Measurements from ENCODE around the gene USP3.
"Not testable (repeated sequence)": the region's sequence is repeated elsewhere in the genome, so short reads cannot be mapped to it uniquely, and the experiment has no call there.

The USP3 gene

DNA sequence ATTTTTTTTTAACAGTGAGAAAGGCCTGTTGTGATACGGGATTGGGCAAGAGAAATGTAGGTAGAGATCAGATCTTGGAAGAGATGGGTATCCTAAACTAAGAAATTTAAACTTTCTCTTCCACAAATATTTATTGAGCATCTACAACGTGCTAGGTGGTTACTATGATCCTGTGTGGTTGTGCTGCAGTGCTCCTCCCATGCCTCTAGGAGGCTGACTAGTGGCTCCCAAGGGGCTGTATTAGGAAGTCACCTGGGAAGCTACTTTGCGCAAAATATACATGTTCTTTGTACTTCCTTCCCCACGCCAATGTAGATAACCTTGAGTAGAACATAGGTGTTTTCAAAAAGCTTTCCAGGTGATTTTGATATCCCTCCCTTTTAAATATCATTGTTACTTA, 27.2 kb downstream of the USP3 start:
- H3K27me3 ChIP-seq (ENCODE audit: low read length): no peaks in the 10 kb centered on the region
- no peak overlapping the region for H3K9ac ChIP-seq (ENCODE audit: low read length)
- H4K20me1 ChIP-seq (ENCODE audit: low read depth, low read length): peaks cover 30% of the 10 kb centered on the region
- H3K79me2 ChIP-seq (ENCODE audit: insufficient read depth, low read length): 0 out of 2 replicates have a peak, but pooled peaks cover 4% of the 10 kb centered on the region
- H2AFZ ChIP-seq (ENCODE audit: low read depth, low read length, severe bottlenecking): no peak overlapping the region
- no peaks in the 10 kb centered on the region for H3K36me3 ChIP-seq (ENCODE audit: low read length)
- no peak overlapping the region for H3K4me2 ChIP-seq (ENCODE audit: low read depth, low read length, poor library complexity, severe bottlenecking)
- no peak overlapping the region for H3K27ac ChIP-seq (ENCODE audit: low read depth, low read length)
- TF ChIP-seq, protein P1, sequence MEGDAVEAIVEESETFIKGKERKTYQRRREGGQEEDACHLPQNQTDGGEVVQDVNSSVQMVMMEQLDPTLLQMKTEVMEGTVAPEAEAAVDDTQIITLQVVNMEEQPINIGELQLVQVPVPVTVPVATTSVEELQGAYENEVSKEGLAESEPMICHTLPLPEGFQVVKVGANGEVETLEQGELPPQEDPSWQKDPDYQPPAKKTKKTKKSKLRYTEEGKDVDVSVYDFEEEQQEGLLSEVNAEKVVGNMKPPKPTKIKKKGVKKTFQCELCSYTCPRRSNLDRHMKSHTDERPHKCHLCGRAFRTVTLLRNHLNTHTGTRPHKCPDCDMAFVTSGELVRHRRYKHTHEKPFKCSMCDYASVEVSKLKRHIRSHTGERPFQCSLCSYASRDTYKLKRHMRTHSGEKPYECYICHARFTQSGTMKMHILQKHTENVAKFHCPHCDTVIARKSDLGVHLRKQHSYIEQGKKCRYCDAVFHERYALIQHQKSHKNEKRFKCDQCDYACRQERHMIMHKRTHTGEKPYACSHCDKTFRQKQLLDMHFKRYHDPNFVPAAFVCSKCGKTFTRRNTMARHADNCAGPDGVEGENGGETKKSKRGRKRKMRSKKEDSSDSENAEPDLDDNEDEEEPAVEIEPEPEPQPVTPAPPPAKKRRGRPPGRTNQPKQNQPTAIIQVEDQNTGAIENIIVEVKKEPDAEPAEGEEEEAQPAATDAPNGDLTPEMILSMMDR (IDR thresholded peaks at IDR 0.05; ENCODE audit: insufficient read depth, low read length, poor library complexity, severe bottlenecking): no peak
- TF ChIP-seq EZH2phosphoT487 (conservative IDR thresholded peaks at IDR 0.05; ENCODE audit: low read length): no peak
- no peaks in the 10 kb centered on the region for H3K9me3 ChIP-seq (ENCODE audit: insufficient read depth, low read length)
- H3F3A ChIP-seq (ENCODE audit: insufficient read depth): no peaks in the 10 kb centered on the region
- no peaks in the 10 kb centered on the region for H3K9me2 ChIP-seq (replicated peaks; ENCODE audit: insufficient read depth, low read length)
- no peak overlapping the region for H3K4me3 ChIP-seq (ENCODE audit: insufficient read depth, low read length, poor library complexity, severe bottlenecking)

DNA sequence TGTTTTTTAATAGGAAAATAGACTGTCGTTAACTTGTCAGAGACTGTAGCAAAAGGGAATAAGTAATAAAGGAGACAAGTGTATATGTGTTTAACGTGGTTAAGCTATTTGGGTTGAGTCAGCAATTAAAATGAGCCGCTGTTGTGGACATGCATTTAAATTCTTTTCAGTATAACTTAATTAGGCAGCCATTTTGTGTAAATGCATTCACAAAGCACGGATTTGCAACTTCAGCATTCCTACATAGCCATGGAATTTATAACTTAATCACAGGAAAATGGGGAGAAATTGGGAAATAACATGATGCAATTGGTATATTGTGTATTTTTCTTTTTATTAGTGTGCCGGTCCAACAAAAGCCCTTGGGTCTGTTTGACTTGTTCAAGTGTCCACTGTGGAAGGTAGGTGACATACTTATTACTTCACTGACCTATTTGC, 27.9 kb downstream of the USP3 start:
- Histone ChIP-seq H3K36me3 (ENCODE audit: low read length) (no peaks in the 10 kb centered on the region), H3K9me2 (replicated peaks; ENCODE audit: insufficient read depth, low read length) (no peaks in the 10 kb centered on the region), H3K27ac (ENCODE audit: low read depth, low read length) (no peak overlapping the region), H3K27me3 (ENCODE audit: low read length) (no peaks in the 10 kb centered on the region), H3K79me2 (ENCODE audit: insufficient read depth, low read length) (0 out of 2 replicates have a peak, but pooled peaks cover 4% of the 10 kb centered on the region), H3K4me2 (ENCODE audit: low read depth, low read length, poor library complexity, severe bottlenecking) (no peak overlapping the region), H3K4me3 (ENCODE audit: insufficient read depth, low read length, poor library complexity, severe bottlenecking) (no peak overlapping the region), H4K20me1 (ENCODE audit: low read depth, low read length) (peaks cover 29% of the 10 kb centered on the region), H3K9ac (ENCODE audit: low read length) (no peak overlapping the region), H3F3A (ENCODE audit: insufficient read depth) (no peaks in the 10 kb centered on the region), H2AFZ (ENCODE audit: low read depth, low read length, severe bottlenecking) (no peak overlapping the region), H3K9me3 (ENCODE audit: insufficient read depth, low read length) (no peaks in the 10 kb centered on the region)
- TF ChIP-seq, protein P1 (IDR thresholded peaks at IDR 0.05; ENCODE audit: insufficient read depth, low read length, poor library complexity, severe bottlenecking): no peak

DNA sequence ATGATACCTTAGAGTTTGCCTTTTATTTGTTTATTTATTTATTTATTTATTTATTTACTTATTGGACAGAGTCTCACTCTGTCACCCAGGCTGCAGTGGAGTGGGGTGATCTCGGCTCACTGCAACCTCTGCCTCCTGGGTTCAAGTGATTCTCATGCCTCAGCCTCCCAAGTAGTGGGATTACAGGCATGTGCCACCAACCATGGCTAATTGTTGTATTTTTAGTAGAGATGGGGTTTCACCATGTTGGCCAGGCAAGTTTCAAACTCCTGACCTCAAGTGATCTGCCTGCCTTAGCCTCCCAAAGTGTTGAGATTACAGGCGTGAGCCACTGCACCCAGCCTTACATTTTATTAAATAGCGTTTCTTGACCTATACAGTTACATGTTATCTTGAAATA, 30.5 kb downstream of the USP3 start:
- not testable (repeated sequence) for H3K79me2 ChIP-seq (ENCODE audit: insufficient read depth, low read length); H3K4me2 ChIP-seq (ENCODE audit: low read depth, low read length, poor library complexity, severe bottlenecking); H3K27me3 ChIP-seq (ENCODE audit: low read length); H3K27ac ChIP-seq (ENCODE audit: low read depth, low read length); H3K4me3 ChIP-seq (ENCODE audit: insufficient read depth, low read length, poor library complexity, severe bottlenecking); H3K9me2 ChIP-seq (replicated peaks; ENCODE audit: insufficient read depth, low read length); H3K9me3 ChIP-seq (ENCODE audit: insufficient read depth, low read length); H3K36me3 ChIP-seq (ENCODE audit: low read length); H3F3A ChIP-seq (ENCODE audit: insufficient read depth); H3K9ac ChIP-seq (ENCODE audit: low read length); H2AFZ ChIP-seq (ENCODE audit: low read depth, low read length, severe bottlenecking)
- peaks cover 19% of the 10 kb centered on the region; the same call in 1 of the 2 replicates for H4K20me1 ChIP-seq (ENCODE audit: low read depth, low read length)

DNA sequence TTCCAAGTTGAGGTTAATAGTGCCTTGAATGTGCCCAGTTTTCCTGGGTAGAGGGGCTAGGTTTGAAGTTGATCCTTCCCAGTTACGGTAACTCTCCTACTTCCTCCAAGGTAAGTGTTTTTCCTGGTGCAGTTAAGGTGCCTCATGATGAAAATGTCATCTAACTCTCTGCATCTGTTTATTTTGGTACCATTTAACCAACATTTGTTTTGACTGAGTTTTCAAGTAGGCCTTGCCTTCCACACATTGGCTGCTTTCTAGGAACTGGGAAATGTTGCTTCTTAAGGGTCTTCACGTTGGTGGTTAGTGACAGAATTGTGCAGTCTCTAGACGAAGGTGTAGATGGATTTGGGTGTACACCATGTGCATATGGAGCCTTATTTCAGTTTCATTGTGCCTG, 31.3 kb downstream of the USP3 start:
- Histone ChIP-seq H3K36me3 (ENCODE audit: low read length) (0 out of 2 replicates have a peak, but pooled peaks cover 5% of the 10 kb centered on the region), H3K27ac (ENCODE audit: low read depth, low read length) (no peak overlapping the region), H3F3A (ENCODE audit: insufficient read depth) (no peaks in the 10 kb centered on the region), H3K79me2 (ENCODE audit: insufficient read depth, low read length) (no peaks in the 10 kb centered on the region), H3K4me2 (ENCODE audit: low read depth, low read length, poor library complexity, severe bottlenecking) (no peak overlapping the region), H3K9me2 (replicated peaks; ENCODE audit: insufficient read depth, low read length) (no peaks in the 10 kb centered on the region), H3K9me3 (ENCODE audit: insufficient read depth, low read length) (no peaks in the 10 kb centered on the region), H2AFZ (ENCODE audit: low read depth, low read length, severe bottlenecking) (no peak overlapping the region), H3K4me3 (ENCODE audit: insufficient read depth, low read length, poor library complexity, severe bottlenecking) (no peak overlapping the region), H4K20me1 (ENCODE audit: low read depth, low read length) (peaks cover 19% of the 10 kb centered on the region; the same call in 1 of the 2 replicates), H3K9ac (ENCODE audit: low read length) (no peak overlapping the region), H3K27me3 (ENCODE audit: low read length) (no peaks in the 10 kb centered on the region)
- no peak for TF ChIP-seq EZH2phosphoT487 (conservative IDR thresholded peaks at IDR 0.05; ENCODE audit: low read length)
- TF ChIP-seq, protein P1 (IDR thresholded peaks at IDR 0.05; ENCODE audit: insufficient read depth, low read length, poor library complexity, severe bottlenecking): no peak
